T47D (cell line): Measurements from ENCODE around the gene TMEM132A.

Experiments used
- DNase-seq, 2 experiments: peaks; one replicate each; pipeline versions ENCODE4 v3.0.0 to v3.0.0-alpha.2; 2011 to 2012; ENCODE audit warnings: low read depth in 1 of 2, low spot score in 1 of 2
- JUND ChIP-seq: IDR thresholded peaks from 2 replicates; pipeline ENCODE4 v1.6.1; 2012; ENCODE audit warnings: low read depth
- in situ Hi-C: cut with HindIII; loops from 2 replicates; pipeline ENCODE4 v1.10.0; 2016; ENCODE audit warnings: low sequenced_read_pairs, low pct_unique_long_range_greater_than_20kb

Gene TMEM132A

DNA sequence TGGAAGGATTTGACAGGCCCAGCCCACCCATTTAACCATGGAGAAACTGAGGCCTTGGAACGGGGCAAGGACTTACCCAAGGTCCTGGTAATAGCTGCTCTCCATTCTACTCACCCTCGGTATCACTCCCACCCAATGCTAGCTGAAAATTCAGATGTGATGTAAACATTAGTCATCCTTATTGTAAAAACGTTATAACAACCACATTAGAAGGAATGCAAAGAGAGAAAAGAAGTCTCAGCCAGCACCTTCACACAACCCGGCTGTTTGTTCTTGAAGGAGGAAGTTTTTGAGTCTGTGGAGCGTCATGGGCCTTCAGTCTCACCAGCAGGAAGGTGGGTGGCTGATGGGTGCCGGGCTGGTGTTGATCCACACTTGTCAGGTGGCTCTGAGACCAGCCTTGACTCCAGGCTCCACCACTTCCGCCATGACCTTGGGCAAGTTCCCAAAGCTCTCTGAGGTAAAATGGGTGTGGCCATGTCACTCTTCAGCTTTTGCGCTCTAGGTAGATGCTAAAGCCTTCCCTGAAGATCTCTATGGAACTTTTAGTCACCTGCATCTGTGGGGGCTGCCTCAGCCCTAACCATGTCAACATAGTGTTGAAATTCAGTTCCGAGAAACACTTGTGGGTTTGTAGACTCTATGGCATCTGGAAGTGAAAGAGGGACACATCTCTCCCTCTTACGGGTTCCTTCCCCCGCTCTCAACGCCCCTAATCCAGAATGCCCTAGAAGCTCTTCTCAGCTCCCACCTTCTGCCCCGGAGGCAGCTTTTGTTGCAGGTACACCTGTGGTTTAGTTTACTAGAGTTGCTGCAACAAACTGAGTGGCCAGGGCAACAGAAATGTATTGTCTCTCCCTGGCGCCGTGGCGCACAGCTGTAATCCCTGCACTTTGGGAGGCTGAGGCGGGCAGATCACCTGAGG, 62.0 kb downstream of the TMEM132A start:
- in situ Hi-C loops, result no loop called here
- no peak for DNase-seq
- TF ChIP-seq JUND, result no peak
